COLO668 (cell line): ENCODE measurements around the gene CCZ1B.
"Not testable (repeated sequence)": the region's sequence is repeated elsewhere in the genome, so short reads cannot be mapped to it uniquely, and the experiment has no call there.

Experiments used
- DNase-seq: peaks from one replicate; lab custom pipeline; 2025; ENCODE audit not compliant: unreplicated experiment; lab: John Stamatoyannopoulos, UW

CCZ1B gene

DNA sequence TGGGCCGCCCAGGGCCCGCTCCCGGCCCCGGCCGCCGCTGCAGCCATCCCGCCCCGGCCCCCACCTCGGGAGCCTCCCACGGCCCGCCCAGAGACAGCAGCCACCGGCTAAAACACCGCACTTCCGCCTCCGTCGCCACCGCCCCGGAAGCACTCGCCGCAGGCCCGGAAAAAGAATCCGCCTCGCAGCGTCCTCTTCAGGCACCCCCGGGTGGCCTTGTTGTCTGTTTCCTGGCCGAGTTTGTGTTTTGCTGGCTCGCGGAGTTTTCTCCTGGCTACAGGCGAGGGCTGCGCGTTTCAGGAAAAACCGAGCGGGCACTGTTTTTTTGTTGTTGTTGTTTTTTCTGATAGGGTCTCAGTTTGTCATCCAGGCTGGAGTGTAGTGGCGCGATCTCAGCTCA, at the start of gene CCZ1B:
CCZ1B (minus strand) TSS at position 125 of the 400 bp plus-strand sequence; CDS start at position 47, 78 bp downstream.
- DNase-seq, result peak; percentile 90

DNA sequence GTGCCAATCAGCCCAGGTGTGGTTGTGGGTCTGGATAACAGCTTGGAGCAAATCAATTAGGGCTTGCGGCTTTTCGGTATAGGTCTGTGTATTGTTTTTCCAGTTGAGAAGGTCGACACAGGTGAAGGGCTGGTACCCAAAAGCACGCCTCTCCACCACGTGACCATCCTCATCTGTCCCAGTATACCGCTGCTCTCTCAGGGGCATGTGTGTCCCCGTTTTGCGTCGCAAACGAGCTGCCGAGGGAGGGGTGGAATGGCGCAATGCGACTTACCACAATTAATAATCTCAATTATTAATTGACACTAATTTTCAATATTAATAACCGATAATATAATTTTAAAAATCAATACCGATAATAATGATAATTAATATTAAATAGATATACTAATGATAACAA, 48.9 kb upstream of the CCZ1B start:
- not testable (repeated sequence) for DNase-seq

DNA sequence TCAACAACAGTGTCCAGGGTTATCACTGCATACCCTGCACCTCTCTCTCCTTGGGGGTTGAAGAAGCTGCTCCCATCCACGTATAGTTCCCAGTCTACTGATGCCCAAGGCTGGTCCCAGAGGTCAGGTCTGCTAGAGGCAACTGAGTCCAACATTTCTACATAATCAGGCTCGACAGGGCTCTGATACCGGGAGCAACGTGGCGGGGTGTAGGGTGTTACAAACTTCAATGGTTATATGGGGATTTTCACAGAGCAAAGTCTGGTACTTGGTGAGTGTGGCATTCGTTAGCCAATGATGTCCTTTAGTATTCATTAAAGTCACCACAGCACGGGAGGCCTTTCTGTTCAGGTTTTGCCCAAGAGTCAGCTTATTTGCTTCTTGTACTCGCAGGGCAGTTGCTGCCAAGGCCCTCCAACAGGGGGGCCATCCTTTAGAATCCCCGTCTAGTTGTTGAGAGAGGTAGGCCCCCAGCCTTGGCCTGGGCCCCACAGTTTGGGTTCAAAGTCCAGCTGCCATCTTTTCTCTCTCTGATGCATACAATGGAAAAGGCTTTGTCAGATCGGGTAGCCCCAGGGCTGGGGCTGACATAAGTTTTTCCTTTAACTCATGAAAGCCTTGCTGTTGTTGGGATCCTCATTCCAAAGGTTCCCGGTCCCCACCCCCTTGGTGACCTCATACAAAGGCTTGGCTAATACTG, 46.3 kb upstream of the CCZ1B start:
- not testable (repeated sequence) for DNase-seq

DNA sequence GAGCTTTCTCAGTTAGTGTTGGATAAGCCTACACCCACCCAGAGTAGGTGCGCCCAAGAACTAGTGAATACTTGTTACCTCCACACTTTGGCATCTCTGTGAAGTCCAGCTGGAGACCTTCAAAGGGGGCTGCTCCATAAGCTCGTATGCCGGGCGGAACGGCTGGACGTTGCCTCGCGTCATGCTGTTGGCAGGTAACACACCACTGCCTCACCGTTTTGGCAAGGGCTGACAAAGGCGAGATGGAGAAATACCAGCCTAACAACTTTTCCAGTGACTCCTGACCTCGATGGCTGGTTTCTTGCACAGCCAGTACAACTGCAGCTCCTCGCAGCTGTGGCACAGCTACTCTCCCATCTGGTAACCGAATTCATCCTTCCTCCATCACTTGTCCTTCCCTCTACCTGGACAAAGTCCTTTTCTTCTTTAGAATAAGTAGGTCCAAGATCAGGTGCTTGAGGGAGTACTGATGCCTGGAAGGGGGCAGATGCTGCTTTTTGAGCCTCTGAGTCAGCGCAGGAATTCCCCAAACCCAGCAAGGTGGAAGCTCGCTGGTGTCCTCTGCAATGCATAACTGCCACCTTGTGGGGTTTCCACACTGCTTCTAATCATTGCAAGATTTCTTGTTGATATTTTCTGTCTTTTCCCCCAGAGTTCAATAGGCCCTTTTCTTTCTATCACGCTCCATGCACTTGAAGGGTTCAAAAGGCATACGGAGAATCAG, 45.5 kb upstream of the CCZ1B start:
- DNase-seq, result not testable (repeated sequence)

DNA sequence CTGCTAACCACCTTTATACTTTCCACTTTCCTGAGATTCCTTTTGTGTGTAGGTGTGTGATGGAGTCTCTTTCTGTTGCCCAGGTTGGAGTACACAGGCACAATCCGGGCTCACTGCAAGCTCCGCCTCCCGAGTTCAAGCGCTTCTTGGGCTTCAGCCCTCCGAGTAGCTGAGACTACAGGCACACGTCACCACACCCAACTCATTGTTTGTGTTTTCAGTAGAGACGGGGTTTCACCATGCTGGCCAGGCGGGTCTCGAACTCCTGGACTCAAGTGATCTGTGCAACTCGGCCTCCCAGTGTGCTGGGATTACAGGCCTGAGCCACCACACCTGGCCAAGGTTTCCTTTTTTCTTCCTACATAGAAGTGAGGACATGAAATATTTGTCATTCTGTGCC, 38.7 kb upstream of the CCZ1B start:
- DNase-seq, result not testable (repeated sequence)

DNA sequence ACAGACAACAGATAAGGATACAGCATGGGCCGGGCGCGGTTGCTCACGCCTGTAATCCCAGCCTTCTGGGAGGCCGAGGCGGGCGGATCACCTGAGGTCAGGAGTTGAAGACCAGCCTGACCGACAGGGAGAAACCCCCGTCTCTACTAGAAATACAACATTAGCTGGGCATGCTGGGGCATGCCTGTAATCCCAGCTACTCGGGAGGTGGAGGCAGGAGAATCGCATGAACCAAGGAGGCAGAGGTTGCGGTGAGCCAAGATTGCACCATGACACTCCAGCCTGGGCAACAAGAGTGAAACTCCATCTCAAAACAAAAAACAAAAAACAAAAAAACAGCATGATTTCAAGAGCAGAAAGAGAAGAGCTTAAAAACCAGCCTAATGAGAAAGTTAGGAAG, 38.1 kb upstream of the CCZ1B start:
- not testable (repeated sequence) for DNase-seq

DNA sequence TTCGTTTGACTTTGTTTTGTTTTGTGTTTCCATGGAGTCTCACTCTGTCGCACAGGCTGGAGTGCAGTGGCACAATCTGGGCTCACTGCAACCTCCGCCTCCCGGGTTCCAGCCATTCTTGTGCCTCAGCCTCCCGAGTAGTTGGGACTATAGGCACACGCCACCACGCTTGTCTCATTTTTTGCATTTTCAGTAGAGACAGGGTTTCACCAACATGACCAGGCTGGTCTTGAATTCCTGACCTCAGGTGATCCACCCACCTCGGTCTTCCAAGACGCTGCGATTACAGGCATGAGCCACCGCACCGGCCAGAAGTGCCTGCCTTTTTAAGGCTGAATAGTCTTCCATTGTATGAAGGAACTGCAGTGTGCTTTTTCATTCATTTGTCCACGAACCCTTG, 36.8 kb upstream of the CCZ1B start:
- DNase-seq, result not testable (repeated sequence)

DNA sequence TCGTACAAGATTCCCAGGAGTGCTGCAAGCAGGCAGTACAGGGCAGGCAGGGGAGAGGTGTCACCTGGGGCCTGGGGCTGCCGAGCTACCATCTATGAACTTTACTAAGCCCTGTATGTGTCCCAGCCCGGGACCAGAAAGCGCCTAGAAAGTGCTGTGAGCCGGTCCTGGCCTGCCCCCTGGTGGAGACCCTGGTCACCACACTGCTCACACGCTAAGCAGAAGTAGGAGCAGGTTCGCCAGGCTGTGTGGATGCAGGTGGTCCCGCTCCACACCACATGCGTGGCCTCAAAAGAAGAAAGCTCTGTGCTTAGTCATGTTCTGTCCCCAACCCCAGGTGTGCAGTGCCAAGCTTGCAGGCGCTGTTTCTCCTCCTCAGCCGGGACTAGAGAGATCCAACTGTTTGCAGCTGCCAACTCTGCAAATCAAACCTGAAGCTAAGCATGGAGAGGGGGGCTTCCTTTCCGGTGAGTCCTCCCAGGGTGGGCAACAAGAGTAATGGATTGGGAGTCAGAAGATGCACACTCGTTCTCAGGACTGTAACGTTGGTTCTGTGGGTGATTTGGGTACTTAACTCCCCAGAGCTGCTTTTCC, 31.7 kb upstream of the CCZ1B start:
- DNase-seq, result peak; percentile 47

DNA sequence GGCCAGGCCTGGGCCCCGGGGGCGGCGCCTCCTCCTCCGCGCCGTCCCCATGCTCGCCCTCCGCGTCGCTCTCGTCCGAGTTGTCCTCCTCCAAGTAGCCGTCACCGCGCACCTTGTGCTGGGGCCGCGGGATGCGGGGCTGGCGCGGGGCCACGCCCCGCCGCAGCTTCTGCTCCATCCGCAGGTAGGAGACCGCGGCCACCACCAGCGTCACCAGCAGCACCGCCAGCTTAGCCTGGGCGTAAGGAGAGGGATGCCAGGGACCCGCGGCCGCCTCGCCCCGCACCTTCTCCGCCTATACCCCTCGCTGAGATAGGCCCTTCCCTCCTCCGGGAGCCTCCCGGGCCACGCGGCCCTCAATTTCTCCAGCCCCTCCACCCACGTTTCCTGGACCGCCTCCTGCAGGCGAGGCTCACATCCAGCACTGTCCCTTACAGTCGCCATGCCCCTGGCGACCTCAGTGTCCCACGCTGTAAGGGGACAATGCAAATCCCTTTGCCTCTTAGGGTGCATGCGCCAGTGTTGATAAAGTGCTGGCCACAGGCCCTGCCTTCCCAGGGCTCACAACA, 29.6 kb upstream of the CCZ1B start:
- not testable (repeated sequence) for DNase-seq

DNA sequence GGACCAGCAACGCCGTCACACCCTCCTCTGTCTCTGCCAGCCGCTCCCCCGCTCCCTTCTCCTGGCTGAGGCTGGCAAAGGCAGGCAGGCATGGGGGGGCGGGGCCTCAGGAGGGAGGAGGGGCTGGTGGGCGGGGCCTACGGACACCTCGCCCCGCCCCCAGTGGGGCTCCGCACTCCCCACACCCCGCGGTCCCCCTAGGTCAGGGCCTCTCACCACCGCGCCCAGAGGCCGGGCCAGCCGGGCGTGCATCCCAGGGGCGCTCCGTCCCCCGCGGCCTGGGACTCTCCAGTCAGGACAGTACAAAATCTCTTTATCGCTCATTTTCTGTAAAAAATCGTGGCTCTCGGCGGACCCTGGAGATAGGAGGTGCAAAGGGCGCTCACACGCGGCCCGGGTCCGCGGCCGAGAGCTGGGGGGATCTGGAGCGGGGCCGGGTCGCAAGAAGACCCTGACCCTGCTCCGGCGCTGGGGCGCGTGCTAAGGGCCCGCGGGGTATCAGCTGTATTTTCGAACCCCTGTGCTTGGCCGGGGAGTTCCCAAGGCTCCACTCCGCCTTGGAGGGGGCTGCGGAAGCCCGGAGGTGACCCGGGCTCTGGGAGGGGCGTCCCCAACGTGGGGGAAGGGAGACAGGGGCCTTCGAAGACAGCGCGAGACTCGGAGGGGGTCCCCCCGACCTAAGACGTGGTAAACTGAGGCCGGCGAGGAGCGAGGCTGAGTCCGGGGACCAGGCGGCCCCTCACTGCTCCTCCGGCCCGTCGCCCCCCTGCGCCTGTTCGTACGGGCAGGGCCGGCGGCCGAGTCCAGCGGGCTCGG, 28.9 kb upstream of the CCZ1B start:
- DNase-seq, result not testable (repeated sequence)

DNA sequence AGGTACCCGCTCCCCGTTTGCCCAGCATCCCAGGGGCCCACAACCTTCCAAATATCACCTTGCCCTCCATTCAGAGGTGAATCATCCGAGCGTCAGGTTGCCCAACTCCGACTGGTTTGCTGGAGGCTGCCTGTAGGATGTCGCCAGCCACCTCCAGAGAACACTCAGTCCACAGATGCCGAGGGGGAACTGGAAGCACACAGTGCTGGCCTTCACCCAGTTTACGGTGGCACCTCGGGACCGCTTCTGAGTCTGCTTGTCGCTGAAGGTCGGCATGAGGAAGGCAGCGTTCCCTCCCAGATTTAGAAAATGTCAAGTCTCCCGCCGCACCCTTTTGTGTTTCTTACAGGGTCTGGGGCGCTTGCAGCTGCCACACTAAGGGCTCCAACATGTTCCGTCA, 27.6 kb upstream of the CCZ1B start:
- not testable (repeated sequence) for DNase-seq

DNA sequence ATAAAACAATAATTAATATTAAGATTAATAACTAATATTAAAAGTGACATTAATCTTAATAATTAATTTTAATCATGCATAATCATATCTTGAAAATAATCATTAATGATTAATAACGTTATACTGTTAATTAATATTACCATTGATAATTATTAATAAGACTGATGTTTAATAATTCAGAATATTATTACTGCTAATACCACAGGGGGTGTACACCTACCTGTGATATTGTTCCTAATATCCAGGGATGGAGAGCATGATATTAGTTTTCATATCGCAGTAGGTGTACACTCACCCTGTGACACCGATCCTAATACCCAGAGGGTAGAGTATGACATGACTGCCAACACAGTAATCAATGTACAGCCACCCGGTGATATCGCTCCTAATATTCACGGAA, 23.1 kb upstream of the CCZ1B start:
- not testable (repeated sequence) for DNase-seq

DNA sequence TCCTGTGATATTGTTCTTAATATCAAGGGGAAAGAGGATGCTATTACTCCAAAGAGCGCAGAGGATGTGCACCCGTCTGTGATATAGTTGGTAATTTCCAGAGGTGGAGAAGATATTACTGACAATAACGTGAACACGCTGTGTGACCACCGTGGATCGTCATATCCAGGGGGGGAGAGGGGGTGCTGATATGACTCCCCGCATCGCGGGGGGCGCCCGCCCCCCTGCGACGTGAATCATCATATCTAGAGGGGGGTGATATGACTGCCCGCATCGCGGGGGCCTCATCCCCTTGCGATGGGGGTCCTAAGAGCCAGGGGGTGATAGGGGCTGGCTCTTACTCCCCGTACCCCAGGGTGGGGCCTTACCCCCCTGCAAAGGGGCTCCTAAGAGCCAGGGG, 21.7 kb upstream of the CCZ1B start:
- DNase-seq, result not testable (repeated sequence)

DNA sequence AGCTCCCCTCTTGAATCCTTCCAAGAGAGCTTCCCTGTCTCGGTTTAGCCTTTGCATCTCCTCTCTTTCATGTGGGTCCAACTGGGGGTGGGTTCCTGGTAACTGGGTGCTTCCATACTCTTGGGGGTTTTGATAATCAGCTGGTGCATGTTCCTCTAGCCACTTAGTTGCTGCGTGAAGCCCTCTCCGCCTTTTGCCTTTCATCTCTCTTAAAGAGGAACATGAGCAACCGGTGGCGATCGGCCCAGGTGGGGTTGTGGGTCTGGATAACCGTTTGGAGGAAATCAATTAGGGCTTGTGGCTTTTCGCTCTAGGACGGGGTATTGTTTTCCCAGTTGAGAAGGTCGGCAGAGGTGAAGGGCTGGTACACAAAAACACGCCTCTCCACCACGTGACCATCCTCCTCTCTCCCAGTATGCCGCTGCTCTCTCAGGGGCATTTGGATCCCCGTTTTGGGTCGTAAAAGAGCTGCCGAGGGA, 19.9 kb upstream of the CCZ1B start:
- DNase-seq, result peak; percentile 24

DNA sequence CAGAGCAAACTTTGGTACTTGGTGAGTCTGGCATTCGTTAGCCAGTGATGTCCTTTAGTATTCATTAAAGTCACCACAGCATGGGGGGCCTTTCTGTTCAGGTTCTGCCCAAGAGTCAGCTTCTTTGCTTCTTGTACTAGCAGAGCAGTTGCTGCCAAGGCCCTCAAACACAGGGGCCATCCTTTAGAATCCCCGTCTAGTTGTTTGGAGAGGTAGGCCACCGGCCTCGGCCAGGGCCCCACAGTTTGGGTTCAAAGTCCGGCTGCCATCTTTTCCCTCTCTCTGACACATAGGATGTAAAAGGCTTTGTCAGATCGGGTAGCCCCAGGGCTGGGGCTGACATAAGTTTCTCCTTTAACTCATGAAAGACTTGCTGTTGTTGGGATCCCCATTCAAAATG, 17.6 kb upstream of the CCZ1B start:
- DNase-seq, result not testable (repeated sequence)

DNA sequence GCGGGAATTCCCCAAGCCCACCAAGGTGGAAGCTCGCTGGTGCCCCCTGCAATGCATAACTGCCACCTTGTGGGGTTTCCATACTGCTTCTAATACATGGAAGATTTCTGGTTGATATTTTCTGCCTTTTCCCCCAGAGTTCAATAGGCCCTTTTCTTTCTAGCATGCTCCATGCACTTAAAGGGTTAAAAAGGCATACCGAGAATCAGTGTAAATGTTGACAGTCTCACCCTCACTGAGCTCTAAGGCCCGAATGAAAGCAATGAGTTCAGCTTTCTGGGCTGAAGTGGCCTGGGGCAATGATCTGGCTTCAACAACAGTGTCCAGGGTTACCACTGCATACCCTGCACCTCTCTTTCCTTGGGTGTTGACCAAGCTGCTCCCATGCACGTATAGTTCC, 17.0 kb upstream of the CCZ1B start:
- not testable (repeated sequence) for DNase-seq

DNA sequence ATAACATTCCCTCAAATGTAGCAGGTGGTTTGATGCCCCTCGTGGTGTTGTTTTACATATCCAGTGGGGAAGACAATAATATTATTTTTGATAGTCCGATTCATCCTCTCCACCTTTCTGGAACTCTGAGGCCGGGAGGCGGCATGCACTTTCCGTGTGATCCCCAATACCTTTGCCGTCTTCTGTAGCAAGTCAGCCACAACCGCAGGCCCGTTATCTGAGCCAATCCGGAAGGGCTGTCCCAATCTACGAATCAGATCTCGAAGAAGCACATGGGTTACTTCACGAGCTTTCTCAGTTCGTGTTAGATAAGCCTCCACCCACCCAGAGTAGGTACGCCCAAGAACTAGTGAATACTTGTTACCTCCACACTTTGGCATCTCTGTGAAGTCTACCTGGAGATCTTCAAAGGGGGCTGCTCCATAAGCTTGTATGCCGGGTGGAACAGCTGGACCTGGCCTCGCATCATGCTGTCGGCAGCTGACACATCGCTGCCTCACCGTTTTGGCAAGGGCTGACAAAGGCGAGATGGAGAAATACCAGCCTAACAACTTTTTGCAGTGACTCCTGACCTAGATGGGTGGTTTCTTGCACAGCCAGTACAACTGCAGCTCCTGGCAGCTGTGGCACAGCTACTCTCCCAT, 16.3 kb upstream of the CCZ1B start:
- DNase-seq, result not testable (repeated sequence)

DNA sequence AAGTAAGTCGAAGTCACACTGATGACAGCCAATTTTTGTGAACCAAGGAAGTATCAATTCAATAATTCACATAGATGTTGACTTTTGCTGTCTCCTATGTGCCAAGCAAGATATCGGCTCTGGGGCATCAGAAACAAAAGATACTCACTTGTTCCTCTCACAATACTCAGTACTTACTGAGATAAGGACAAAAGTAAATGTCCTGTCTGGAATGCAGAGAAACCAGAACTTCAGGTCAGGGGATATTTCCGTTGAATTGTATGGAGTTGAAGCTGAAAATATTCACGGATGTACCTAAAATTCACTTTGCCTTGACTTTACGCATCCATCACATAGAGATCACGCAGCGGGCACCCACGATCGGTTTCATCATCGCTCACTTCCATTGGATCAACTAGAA, 11.0 kb upstream of the CCZ1B start:
- not testable (repeated sequence) for DNase-seq

DNA sequence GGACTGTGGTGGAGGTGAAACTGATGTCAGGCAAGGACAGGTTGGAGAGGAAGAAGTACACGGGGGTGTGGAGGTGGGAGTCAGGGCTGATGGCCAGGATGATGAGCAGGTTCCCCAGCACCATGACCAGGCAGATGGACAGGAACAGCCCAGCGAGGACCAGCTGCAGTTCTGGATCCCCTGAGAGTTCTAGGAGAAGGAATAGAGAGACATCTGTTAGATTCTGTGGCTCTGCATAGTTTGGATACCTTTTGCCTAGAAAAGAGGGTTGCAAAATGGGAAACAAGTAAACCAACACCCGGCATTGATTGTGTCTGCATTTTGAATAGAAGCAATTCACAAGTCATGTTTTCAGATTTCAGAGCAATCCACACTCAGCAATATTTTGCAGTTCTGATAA, 9.4 kb upstream of the CCZ1B start:
- not testable (repeated sequence) for DNase-seq

DNA sequence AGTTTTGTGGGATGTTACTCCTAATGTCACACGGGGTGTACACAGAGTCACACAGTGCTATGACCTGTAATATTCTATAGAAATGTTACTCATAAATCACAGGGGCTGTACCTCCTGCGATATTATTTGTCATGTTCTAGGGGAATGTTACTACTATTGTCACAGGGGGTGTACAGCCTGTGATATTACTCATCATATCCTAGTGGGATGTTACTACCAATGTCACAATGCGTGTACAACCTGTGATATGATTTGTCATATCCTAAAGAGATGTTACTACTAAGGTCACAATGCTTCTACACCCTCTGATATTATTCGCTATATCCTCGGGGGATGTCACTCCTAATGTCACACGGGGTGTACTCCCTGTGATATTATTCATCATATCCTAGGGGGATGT, 7.6 kb upstream of the CCZ1B start:
- DNase-seq, result no peak
